ENCODE data around the gene SLC7A7.
"Not testable (repeated sequence)": the region's sequence is repeated elsewhere in the genome, so short reads cannot be mapped to it uniquely, and the experiment has no call there.

The SLC7A7 gene

DNA sequence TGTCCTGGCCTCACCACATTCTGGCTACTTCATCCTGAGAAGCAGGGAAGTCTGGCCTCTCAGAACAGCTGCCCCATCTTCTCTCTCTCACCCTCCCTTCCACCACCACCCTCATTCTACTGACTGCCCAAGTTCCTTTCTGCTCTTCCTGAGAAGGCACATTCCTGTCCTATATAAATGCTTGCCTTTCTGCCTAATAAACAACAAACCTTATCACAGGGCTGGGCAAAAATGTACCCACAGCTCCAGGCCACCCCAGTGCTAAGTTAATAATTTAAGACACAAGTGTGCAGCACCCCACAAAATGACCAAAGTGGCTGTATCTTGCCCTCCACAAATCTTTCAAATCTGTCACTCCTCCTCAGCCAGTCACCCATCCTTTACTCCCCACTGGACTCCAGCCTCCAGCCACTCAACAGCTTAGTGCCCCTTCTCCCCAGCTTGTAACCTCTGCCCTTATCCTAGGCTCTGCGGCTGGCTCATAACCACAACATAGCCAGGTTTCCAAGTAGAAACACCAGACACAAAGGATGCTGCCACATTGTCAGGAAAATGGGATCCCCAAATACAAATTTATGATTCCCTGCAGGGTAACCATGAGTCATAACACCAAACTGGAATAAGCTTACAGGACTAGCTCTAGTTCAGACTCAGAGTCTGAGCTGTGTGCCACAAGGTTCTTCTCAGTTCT, 33.8 kb downstream of the SLC7A7 start:
- peak; percentile 35 for DNase-seq

DNA sequence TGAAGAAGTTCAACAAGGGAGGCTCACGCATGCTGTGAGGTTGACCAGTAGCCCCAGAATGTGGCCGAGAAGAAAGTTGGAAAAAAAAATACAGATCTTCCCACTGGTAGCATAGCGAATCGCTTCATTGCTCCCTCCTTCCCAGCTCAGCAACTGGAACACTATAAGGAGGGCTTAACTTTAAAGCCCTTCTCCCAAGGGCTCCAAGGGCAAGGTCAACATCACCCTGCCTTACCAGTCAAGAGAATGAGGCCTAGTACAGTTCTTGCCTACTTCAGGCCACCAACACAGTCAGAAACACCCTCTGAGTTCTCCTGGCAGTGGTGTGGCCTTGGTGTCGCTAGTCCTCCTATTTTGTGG, 34.3 kb downstream of the SLC7A7 start:
- no peak for DNase-seq

- no peak for DNase-seq
These were observed 35.0 kb downstream of the SLC7A7 start for GRCh38 chr14:22780105-22780679.

DNA sequence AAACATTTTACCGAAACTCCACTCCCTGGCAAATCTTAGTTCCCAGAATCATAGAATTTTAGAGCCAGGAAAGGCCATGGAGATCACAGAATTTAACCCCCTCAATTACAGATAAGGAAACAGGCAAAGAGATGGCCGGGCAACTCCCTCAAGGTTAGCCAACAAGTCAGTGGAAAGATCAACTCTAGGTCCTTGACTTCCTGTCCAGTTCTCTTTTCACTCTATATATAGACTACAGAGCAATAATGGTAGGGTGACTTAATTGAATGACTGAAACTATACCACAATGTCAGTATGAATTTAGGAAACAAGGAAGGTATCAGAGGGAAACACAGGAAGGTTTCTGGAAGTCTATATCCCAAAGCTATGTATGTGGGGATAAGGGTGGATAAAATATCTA, 37.2 kb downstream of the SLC7A7 start:
- DNase-seq: no peak

DNA sequence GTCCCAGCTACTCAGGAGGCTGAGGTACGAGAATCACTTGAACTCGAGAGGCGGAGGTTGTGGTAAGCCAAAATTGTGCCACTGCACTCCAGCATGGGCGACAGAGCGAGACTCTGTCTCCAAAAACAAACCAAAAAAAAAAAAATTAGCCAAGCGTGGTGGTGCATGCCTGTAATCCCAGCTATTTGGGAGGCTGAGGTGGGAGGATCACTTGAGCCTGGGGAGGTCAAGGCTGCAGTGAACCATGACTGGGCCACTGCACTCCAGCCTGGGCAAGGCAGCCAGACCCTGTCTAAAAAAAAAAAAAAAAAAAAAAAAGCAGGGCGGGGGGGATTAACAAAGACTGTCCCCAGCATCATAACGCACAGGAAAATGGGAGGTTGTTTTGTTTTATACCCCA, 38.4 kb downstream of the SLC7A7 start:
- DNase-seq: not testable (repeated sequence)

GRCh38 chr14:22776215-22776614, 39.0 kb downstream of the SLC7A7 start:
- no peak for DNase-seq

DNA sequence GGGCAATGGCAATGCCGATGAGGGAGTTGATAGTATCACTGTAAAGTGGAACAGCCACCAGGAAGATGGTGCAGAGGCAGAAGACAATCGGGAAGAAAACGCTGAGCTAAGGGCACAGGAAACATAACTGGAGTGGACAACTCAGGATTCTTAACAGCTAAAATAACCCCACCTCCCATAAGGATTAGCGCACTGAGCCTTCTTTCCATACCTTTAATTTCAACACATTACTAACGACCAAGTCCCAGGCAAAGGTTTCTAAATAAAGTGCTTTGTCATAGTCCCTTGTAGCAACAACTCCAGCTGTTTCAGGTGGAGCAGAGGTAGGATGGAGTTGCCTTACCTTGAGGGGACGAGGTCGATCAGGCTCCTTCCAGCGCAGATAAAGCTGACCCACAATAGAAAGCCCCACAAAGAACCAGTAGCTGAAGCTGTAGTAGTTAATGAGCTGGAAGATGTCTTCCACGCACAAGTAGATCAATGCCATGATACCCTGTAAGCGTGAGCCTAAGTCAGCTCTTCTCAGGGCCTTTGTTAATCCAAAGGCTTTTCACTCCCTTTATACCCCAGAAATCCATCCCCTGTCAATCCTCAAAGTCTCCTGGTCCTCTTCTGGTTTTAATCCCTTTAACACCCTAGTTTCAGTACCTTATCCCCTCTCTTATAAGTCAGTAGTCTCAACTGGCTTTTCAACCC, 41.1 kb downstream of the SLC7A7 start:
- DNase-seq: no peak

DNA sequence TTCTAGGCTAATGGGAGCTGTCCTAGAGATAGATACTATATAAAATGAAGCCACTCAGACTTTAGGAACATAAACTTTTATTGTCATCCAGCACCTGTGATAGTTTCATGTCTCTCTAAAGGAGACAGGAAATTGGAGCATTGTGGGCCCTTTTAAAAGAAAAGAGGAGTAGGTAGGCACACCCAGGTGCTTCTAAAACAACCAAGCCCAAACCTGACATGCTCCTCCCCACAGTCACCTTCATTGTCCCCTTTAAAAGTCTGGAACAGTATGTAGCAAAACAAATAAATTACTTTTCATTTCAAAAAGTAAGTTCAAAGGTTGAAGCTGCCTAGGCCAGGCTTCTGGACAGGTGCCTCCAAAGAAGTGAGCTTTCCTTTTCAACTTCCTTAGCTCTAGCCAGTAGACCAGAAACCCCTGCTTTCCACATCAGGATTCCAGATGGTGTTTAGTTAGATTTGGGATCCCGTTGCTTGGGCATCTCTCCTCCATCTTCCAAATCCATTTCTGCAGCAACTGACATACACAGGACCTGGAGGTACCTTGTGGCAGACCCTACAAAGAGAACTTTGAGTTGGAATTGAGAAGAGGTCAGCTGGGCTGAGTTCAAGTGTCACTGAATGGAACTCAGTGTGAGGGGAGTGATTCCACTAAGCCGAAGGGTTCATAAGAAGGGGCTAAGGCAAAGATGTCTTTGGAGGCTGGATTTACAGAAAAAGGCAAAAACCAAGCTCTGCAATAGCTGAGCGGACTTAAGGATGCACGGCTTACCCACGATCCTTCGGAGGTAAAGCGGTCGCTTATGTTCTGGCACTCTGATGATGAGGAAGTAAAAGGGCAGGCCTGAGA, 41.8 kb downstream of the SLC7A7 start:
- no peak for DNase-seq

DNA sequence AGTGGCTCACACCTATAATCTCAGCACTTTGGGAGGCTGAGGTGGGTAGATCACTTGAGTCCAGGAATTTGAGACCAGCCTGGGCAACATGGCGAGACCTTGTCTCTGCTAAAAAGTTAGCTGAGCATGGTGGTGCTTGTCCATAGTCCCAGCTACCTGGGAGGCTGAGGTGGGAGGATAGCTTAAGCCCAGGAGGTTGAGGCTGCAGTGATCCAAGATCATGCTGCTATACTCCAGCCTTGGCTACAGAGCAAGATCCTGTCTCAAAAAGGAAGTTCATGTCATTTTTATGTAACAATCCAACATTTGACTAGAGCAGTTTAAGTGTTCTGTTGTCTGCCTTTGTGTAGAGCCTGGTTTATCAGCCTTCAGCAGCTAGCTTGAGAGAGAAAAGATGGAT, 42.5 kb downstream of the SLC7A7 start:
- DNase-seq: no peak

GRCh38 chr14:22770481-22771187, 44.6 kb downstream of the SLC7A7 start:
- DNase-seq: no peak

- DNase-seq: no peak
These were observed 45.9 kb downstream of the SLC7A7 start for GRCh38 chr14:22769369-22769768.

DNA sequence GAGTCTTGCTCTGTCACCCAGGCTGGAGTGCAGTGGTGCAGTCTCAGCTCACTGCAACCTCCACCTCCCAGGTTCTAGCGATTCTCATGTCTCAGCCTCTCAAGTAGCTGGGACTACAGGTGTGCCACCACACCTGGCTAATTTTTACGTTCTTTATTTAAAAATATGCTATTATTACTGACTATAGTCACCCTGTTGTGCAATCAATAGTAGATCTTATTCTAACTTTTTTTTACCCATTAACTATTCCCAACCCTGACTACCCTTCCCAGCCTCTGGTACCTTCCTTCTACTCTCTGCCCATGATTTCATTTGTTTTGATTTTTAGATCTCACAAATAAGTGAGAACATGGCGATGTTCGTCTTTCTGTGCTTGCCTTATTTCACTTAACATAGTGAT, 46.3 kb downstream of the SLC7A7 start:
- DNase-seq: no peak

- no peak for DNase-seq
These were observed 48.0 kb downstream of the SLC7A7 start for GRCh38 chr14:22767323-22767589.

- peak; percentile 98 for DNase-seq
These were observed 48.5 kb downstream of the SLC7A7 start, which contains the start of gene OXA1L for GRCh38 chr14:22766457-22767322. Gene OXA1L (plus strand): TSS chr14:22766688. CDS start chr14:22766702, 14 bp downstream.

DNA sequence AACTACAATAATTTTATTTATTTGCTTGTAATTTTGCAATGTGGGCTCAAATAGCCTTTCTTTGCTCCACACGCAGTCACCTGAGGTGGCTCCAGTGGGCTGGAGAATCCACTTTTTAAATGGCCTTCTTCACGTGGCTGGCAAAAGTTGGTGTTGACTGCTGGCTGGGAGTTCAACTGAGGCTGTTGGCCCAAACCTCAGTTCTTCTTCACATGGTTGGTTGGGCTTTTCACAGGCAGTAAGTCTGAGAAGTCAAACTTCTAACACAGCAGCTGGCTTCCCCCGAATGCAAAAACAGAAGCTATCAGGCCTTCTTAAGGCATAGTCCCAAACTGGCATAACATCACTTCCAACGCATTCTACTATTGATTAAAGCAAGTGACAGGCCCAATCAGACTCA, 50.9 kb downstream of the SLC7A7 start:
- DNase-seq: no peak

DNA sequence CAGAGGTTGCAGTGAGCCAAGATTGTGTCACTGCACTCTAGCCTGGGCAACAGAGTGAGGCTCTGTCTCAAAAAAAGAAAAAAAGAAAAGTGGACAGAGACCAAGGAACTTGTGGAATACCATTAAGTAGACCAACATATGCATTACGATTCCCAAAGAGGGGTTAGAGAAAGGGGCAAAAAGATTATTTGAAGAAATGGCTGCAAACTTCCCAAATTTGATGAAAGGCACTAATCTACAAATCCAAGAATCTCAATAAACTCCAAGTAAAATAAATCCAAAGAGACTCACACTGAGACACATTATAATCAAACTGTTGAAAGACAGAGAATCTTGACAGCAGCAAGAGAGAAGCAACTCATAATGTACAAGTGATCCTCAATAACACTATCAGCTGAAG, 53.5 kb downstream of the SLC7A7 start:
- no peak for DNase-seq

DNA sequence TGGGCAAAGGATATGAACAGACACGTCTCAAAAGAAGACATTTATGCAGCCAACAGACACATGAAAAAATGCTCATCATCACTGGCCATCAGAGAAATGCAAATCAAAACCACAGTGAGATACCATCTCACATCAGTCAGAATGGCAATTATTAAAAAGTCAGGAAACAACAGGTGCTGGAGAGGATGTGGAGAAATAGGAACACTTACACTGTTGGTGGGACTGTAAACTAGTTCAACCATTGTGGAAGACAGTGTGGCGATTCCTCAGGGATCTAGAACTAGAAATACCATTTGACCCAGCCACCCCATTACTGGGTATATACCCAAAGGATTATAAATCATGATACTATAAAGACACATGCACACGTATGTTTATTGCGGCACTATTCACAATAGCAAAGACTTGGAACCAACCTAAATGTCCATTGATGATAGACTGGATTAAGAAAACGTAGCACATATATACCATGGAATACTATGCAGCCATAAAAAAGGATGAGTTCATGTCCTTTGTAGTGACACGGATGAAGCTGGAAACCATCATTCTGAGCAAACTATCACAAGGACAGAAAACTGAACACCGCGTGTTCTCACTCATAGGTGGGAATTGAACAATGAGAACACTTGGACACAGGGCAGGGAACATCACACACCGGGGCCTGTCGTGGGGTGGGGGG, 57.1 kb downstream of the SLC7A7 start:
- DNase-seq: not testable (repeated sequence)

DNA sequence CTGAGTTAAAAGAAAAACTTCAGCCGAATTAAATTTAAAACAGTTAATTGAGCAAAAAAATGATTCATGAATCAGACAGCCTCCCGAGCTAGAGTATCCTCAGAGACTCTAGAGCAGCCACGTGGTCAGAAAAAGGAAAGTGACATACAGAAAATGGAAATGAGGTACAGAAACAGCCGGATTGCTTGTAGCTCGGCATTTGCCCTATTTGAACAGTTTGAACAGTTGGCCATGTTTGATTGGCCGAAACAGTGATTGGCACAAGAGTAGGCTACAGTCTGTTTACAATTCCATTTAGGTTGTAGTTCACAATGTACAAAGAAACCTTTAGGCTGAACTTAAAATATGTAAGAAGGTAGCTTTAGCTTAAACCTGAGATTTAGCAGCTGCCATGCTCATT, 61.6 kb downstream of the SLC7A7 start:
- no peak for DNase-seq

DNA sequence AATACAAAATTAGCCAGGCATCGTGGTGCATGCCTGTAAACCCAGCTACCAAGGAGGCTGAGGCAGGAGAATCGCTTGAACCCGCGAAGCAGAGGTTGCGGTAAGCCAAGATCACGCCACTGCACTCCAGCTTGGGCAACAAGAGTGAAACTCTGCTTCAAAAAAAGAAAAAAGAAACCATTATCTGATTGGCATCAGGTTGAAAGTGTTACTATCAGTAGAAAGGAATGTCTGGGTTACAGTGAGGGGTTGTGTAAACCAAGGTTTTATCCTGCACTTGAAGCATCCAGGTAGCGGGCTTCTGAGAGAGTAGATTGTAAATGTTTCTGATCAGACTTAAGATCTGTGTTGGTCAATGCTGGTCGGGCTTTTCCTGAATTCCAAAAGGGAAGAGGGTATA, 62.8 kb downstream of the SLC7A7 start:
- DNase-seq: no peak

DNA sequence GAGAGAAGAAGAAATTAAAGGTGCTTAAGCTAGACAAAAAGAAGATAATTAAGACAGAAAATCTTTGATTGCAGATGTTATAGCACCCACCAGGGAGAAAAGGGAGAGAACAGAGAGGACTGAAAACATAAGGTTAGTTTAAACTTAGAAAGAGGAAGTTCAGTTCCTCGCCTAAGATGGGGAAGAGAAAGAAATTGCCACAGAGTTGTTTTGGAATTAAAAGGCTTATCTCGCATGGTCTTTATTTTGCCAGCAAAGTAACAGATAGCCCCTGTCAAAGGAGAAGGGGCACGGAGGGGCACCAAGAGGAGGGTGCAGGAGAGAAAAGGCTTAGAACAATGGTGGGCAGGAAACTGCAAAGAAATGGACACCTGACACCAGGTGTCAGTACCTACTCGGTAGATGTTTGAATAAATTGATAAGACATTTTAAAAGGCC, 66.6 kb downstream of the SLC7A7 start:
- DNase-seq: no peak

DNA sequence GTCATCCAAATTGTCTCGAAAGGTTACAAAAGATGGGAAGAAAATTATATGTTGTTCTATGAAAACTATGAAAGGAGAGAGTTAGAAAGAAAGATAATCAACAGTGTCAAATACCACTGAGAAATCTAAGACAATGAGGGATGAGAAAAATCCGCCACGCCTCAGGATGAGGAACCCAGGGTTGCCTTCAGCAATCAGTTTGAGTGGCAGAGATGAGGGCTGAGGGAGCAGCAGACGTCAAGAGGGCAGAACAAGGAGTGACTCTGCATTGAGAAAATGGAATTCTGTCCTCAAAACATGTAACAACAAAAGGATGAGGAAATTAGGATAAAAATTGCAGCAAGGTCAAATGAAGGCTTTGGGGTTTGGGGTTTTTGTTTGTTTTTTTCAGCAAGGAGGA, 67.0 kb downstream of the SLC7A7 start:
- DNase-seq: no peak
